ENCODE measurements around the gene SPAM1.
"Not testable (repeated sequence)": the region's sequence is repeated elsewhere in the genome, so short reads cannot be mapped to it uniquely, and the experiment has no call there.

SPAM1 gene

GRCh38 chr7:123924941-123925340 lies at the start of gene SPAM1:
SPAM1 (plus strand) TSS chr7:123925241; CDS start chr7:123953571, 28,330 bp downstream.
- H3K9ac ChIP-seq (ENCODE audit: low read length in 5 of 5): no peak within 1 kb of the TSS
- H3K27me3 ChIP-seq (ENCODE audit: control insufficient read depth in 5 of 5, insufficient read depth in 4 of 5, low read length in 5 of 5): no peaks in the 10 kb centered on the region
- no peak within 1 kb of the TSS for H3K4me3 ChIP-seq (ENCODE audit: low read depth in 1 of 5, low read length in 5 of 5)
- no peak within 1 kb of the TSS for H3K27ac ChIP-seq (ENCODE audit: low read depth, low read length)
- no peaks in the 10 kb centered on the region for H3K4me1 ChIP-seq (ENCODE audit: control insufficient read depth in 5 of 5, insufficient read depth in 5 of 5, low read length in 5 of 5)
- H3K9me3 ChIP-seq (ENCODE audit: control insufficient read depth in 5 of 5, low read length in 5 of 5): no peaks in the 10 kb centered on the region
- no peaks in the 10 kb centered on the region for H3K36me3 ChIP-seq (ENCODE audit: control insufficient read depth in 5 of 5, insufficient read depth in 5 of 5, low read length in 5 of 5)

DNA sequence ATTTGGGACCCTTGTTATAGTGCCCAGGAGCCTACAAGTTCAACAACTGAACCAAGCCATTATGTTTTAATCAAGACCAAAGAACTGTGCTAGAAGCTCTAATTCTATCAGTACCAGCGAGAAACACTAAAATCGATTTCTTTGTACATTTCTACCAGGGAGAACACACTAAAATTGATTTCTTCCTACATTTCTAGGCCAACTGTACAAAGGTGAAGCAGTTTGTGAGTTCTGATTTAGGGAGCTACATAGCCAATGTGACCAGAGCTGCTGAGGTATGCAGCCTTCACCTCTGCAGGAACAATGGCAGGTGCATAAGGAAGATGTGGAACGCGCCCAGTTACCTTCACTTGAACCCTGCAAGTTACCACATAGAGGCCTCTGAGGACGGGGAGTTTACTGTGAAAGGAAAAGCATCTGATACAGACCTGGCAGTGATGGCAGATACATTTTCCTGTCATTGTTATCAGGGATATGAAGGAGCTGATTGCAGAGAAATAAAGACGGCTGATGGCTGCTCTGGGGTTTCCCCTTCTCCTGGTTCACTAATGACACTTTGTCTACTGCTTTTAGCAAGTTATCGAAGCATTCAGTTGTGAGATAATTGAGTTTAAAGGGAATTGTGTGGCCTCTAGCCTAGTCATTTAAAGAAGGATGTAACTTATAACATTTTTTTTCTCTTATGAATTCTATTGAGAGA lies 48.3 kb upstream of the SPAM1 start:
- Histone ChIP-seq H3K27me3 (ENCODE audit: control insufficient read depth in 5 of 5, insufficient read depth in 4 of 5, low read length in 5 of 5) (peaks cover 0 to 5% (median 0%) of the 10 kb centered on the region in 5 donors), H3K36me3 (ENCODE audit: control insufficient read depth in 5 of 5, insufficient read depth in 5 of 5, low read length in 5 of 5) (no peaks in the 10 kb centered on the region), H3K4me3 (ENCODE audit: low read depth in 1 of 5, low read length in 5 of 5) (no peak overlapping the region), H3K27ac (ENCODE audit: low read depth, low read length) (no peak overlapping the region), H3K4me1 (ENCODE audit: control insufficient read depth in 5 of 5, insufficient read depth in 5 of 5, low read length in 5 of 5) (peaks cover 0 to 4% (median 0%) of the 10 kb centered on the region in 5 donors), H3K9me3 (ENCODE audit: control insufficient read depth in 5 of 5, low read length in 5 of 5) (no peaks in the 10 kb centered on the region), H3K9ac (ENCODE audit: low read length in 5 of 5) (no peak overlapping the region)

DNA sequence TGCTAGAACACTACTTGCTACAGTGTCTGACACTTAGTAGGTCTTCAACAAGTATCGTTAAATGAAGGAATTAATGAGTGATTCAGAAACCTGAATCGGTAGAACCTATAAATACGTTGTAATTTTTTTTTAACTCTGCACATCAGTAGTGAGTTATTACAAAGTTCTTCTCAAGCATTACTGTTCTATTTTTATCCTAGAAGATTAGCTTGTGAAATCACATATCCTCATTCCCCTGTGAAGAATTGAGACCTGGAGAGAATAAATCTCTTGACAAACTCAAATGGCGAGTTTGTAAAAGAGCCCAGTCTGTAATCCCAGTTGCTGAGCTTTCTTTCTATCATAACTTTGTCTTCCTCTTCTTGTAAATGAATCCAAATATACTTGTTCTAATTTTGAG lies 45.4 kb upstream of the SPAM1 start:
- Histone ChIP-seq H3K27me3 (ENCODE audit: control insufficient read depth in 5 of 5, insufficient read depth in 4 of 5, low read length in 5 of 5) (no peaks in the 10 kb centered on the region), H3K27ac (ENCODE audit: low read depth, low read length) (no peak overlapping the region), H3K4me3 (ENCODE audit: low read depth in 1 of 5, low read length in 5 of 5) (no peak overlapping the region), H3K9ac (ENCODE audit: low read length in 5 of 5) (no peak overlapping the region), H3K36me3 (ENCODE audit: control insufficient read depth in 5 of 5, insufficient read depth in 5 of 5, low read length in 5 of 5) (no peaks in the 10 kb centered on the region), H3K9me3 (ENCODE audit: control insufficient read depth in 5 of 5, low read length in 5 of 5) (no peaks in the 10 kb centered on the region), H3K4me1 (ENCODE audit: control insufficient read depth in 5 of 5, insufficient read depth in 5 of 5, low read length in 5 of 5) (peaks cover 0 to 4% (median 0%) of the 10 kb centered on the region in 5 donors)

- Histone ChIP-seq H3K9ac (ENCODE audit: low read length in 5 of 5) (no peak overlapping the region), H3K27me3 (ENCODE audit: control insufficient read depth in 5 of 5, insufficient read depth in 4 of 5, low read length in 5 of 5) (no peaks in the 10 kb centered on the region), H3K4me3 (ENCODE audit: low read depth in 1 of 5, low read length in 5 of 5) (no peak overlapping the region), H3K27ac (ENCODE audit: low read depth, low read length) (no peak overlapping the region), H3K4me1 (ENCODE audit: control insufficient read depth in 5 of 5, insufficient read depth in 5 of 5, low read length in 5 of 5) (peaks cover 0 to 4% (median 0%) of the 10 kb centered on the region in 5 donors), H3K36me3 (ENCODE audit: control insufficient read depth in 5 of 5, insufficient read depth in 5 of 5, low read length in 5 of 5) (no peaks in the 10 kb centered on the region), H3K9me3 (ENCODE audit: control insufficient read depth in 5 of 5, low read length in 5 of 5) (no peaks in the 10 kb centered on the region)
Measured at GRCh38 chr7:123881300-123881699, 43.7 kb upstream of the SPAM1 start.

DNA sequence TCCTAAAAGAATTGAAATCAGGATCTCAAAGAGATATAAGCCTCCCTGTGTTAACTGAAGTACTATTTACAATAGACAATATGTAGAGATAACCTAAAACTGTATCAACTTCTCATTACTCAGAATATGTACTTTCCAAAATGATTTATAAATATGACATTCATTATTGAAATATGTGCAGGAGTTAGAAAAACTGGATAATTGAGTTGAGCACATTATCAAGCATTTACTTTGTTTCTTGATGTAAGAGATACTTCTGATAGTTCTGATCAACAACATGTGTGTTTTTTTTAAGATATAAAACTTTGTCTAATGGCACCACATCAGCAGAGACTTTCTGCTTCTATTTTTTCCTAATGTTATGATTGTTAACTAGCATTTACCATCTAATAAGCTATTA lies 41.9 kb upstream of the SPAM1 start:
- Histone ChIP-seq H3K9me3 (ENCODE audit: control insufficient read depth in 5 of 5, low read length in 5 of 5) (no peaks in the 10 kb centered on the region), H3K4me1 (ENCODE audit: control insufficient read depth in 5 of 5, insufficient read depth in 5 of 5, low read length in 5 of 5) (no peaks in the 10 kb centered on the region), H3K27ac (ENCODE audit: low read depth, low read length) (no peak overlapping the region), H3K4me3 (ENCODE audit: low read depth in 1 of 5, low read length in 5 of 5) (no peak overlapping the region), H3K9ac (ENCODE audit: low read length in 5 of 5) (no peak overlapping the region), H3K27me3 (ENCODE audit: control insufficient read depth in 5 of 5, insufficient read depth in 4 of 5, low read length in 5 of 5) (no peaks in the 10 kb centered on the region), H3K36me3 (ENCODE audit: control insufficient read depth in 5 of 5, insufficient read depth in 5 of 5, low read length in 5 of 5) (no peaks in the 10 kb centered on the region)

DNA sequence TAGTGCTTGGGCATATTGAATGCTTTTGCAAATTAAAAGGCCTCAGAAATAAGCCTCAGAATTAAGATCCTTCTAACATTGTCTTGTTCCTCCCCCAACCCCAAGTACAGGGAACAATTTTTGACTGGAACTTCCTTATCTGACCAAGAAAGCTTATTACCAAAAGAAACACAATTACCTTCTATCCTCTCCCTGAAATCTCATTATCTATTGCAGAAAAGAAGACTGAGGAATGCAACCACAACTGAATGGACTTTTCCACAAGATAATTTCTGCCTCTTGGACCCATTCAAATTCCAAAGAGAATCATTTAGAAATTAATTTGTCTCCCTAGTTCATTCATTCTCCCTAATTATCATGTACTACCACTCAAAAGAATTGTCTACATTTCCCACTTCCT lies 36.8 kb upstream of the SPAM1 start:
- no peaks in the 10 kb centered on the region for H3K27me3 ChIP-seq (ENCODE audit: control insufficient read depth in 5 of 5, insufficient read depth in 4 of 5, low read length in 5 of 5)
- no peak overlapping the region for H3K9ac ChIP-seq (ENCODE audit: low read length in 5 of 5)
- no peaks in the 10 kb centered on the region for H3K4me1 ChIP-seq (ENCODE audit: control insufficient read depth in 5 of 5, insufficient read depth in 5 of 5, low read length in 5 of 5)
- H3K36me3 ChIP-seq (ENCODE audit: control insufficient read depth in 5 of 5, insufficient read depth in 5 of 5, low read length in 5 of 5): no peaks in the 10 kb centered on the region
- H3K4me3 ChIP-seq (ENCODE audit: low read depth in 1 of 5, low read length in 5 of 5): no peak overlapping the region
- H3K9me3 ChIP-seq (ENCODE audit: control insufficient read depth in 5 of 5, low read length in 5 of 5): peaks cover 0 to 5% (median 0%) of the 10 kb centered on the region in 5 donors
- no peak overlapping the region for H3K27ac ChIP-seq (ENCODE audit: low read depth, low read length)

GRCh38 chr7:123894753-123895152 lies 30.3 kb upstream of the SPAM1 start:
- H3K4me1 ChIP-seq (ENCODE audit: control insufficient read depth in 5 of 5, insufficient read depth in 5 of 5, low read length in 5 of 5); H3K27me3 ChIP-seq (ENCODE audit: control insufficient read depth in 5 of 5, insufficient read depth in 4 of 5, low read length in 5 of 5); H3K9ac ChIP-seq (ENCODE audit: low read length in 5 of 5); H3K27ac ChIP-seq (ENCODE audit: low read depth, low read length); H3K36me3 ChIP-seq (ENCODE audit: control insufficient read depth in 5 of 5, insufficient read depth in 5 of 5, low read length in 5 of 5); H3K4me3 ChIP-seq (ENCODE audit: low read depth in 1 of 5, low read length in 5 of 5): not testable (repeated sequence)
- H3K9me3 ChIP-seq (ENCODE audit: control insufficient read depth in 5 of 5, low read length in 5 of 5): peaks cover 0 to 10% (median 0%) of the 10 kb centered on the region in 5 donors

DNA sequence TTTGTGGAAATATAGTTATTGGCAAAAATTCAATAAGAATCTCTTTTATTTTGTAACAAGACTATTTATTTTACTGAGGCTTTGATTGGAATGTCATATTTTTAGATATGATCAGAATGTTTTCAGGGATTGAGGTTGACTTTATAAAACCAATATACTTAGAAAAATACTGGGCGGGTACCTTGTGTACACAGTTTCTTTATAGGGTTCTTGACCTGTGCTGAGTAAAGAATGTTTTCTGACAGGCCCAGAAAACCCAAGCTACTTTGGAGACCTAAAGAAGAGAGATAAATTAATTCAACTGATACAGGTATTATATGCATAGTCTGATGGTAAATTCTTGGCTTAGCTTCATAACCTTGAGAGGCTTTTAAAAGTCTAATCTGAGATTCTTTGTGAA lies 23.9 kb upstream of the SPAM1 start:
- Histone ChIP-seq H3K27me3 (ENCODE audit: control insufficient read depth in 5 of 5, insufficient read depth in 4 of 5, low read length in 5 of 5) (no peaks in the 10 kb centered on the region), H3K9me3 (ENCODE audit: control insufficient read depth in 5 of 5, low read length in 5 of 5) (no peaks in the 10 kb centered on the region), H3K36me3 (ENCODE audit: control insufficient read depth in 5 of 5, insufficient read depth in 5 of 5, low read length in 5 of 5) (no peaks in the 10 kb centered on the region), H3K27ac (ENCODE audit: low read depth, low read length) (no peak overlapping the region), H3K9ac (ENCODE audit: low read length in 5 of 5) (no peak overlapping the region), H3K4me1 (ENCODE audit: control insufficient read depth in 5 of 5, insufficient read depth in 5 of 5, low read length in 5 of 5) (no peaks in the 10 kb centered on the region), H3K4me3 (ENCODE audit: low read depth in 1 of 5, low read length in 5 of 5) (no peak overlapping the region)

DNA sequence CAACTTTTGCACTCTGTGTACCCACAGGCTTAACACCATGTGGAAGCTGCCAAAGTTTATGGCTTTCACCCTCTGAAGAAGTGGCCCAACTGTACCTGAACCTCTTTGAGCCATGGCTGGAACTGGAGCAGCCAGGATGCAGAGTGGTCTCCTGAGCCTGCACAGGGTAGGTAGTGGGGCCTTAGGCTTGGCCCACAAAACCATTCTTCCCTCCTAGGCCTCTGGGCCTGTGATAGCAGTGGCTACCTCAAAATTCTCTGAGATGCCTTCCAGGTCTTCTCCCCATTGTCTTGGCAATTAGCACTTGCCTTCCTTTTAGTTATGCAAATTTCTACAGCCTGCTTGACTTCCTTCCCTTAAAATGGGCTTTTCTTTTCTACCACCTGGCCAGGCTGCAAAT lies 19.3 kb upstream of the SPAM1 start:
- H3K36me3 ChIP-seq (ENCODE audit: control insufficient read depth in 5 of 5, insufficient read depth in 5 of 5, low read length in 5 of 5): no peaks in the 10 kb centered on the region
- H3K9ac ChIP-seq (ENCODE audit: low read length in 5 of 5): no peak overlapping the region
- no peaks in the 10 kb centered on the region for H3K9me3 ChIP-seq (ENCODE audit: control insufficient read depth in 5 of 5, low read length in 5 of 5)
- no peaks in the 10 kb centered on the region for H3K4me1 ChIP-seq (ENCODE audit: control insufficient read depth in 5 of 5, insufficient read depth in 5 of 5, low read length in 5 of 5)
- no peak overlapping the region for H3K4me3 ChIP-seq (ENCODE audit: low read depth in 1 of 5, low read length in 5 of 5)
- H3K27me3 ChIP-seq (ENCODE audit: control insufficient read depth in 5 of 5, insufficient read depth in 4 of 5, low read length in 5 of 5): no peaks in the 10 kb centered on the region
- no peak overlapping the region for H3K27ac ChIP-seq (ENCODE audit: low read depth, low read length)

GRCh38 chr7:123916240-123916724 lies 8.8 kb upstream of the SPAM1 start:
- no peak overlapping the region for H3K9ac ChIP-seq (ENCODE audit: low read length in 5 of 5)
- H3K27ac ChIP-seq (ENCODE audit: low read depth, low read length): no peak overlapping the region
- H3K36me3 ChIP-seq (ENCODE audit: control insufficient read depth in 5 of 5, insufficient read depth in 5 of 5, low read length in 5 of 5): no peaks in the 10 kb centered on the region
- no peak overlapping the region for H3K4me3 ChIP-seq (ENCODE audit: low read depth in 1 of 5, low read length in 5 of 5)
- H3K9me3 ChIP-seq (ENCODE audit: control insufficient read depth in 5 of 5, low read length in 5 of 5): no peaks in the 10 kb centered on the region
- no peaks in the 10 kb centered on the region for H3K27me3 ChIP-seq (ENCODE audit: control insufficient read depth in 5 of 5, insufficient read depth in 4 of 5, low read length in 5 of 5)
- no peaks in the 10 kb centered on the region for H3K4me1 ChIP-seq (ENCODE audit: control insufficient read depth in 5 of 5, insufficient read depth in 5 of 5, low read length in 5 of 5)

Data from subcutaneous abdominal adipose tissue (tissue), 5 donors.